ENCODE data around the gene CCNY. TPM values are rescaled to one million over a fixed set of nuclear protein-coding genes. Genes with fewer than 3 reads are reported as not detected.

Gene CCNY
- total and polyA plus RNA-seq, 2 of the 4 experiments (the other 2 are of a cell fraction), result 38.0 to 131 TPM

DNA sequence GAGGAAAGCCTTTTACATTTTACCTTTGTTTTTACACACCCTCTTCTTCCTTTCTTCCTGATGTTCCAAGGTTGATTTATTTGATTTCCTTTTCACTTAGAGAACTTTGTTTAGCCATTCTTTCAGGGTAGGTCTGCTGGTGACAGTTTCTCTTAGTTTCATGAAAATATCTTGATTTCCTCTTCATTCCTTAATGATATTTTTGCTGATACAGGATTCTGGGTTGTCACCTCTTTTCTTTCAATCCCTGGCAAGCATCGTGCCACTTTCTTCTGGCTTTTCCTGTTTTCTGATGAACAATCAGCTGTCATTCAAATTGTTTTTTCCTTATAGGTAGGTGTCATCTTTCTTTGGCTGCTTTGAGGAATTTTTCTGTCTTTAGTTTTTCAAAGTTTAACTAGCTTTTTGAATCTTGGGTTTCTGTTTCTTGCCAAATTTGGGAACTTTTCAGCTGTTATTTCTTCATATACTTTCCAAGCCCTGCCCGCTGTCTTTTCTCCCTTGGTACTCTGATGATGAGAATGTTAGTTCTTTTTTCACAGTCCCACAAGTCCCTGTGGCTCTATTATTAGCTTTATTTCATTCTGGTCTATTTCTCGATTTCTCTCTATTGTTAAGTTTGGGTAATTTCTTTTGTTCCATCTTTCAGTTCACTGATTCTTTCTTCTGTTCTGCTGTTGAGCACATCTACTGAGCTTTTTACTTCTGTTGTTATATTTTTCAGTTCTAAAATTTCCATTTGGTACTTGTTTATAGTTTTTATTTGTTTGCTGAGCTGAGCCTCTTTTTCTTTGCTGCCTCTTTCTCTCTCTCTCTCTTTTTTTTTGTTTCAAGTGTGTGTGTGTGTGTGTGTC is 102.6 kb downstream of the CCNY start:
- H3K18ac ChIP-seq (ENCODE audit: low read depth, low read length), result no peak overlapping the region
- H3K4me2 ChIP-seq (ENCODE audit: low read depth, low read length), result no peak overlapping the region
- H4K8ac ChIP-seq (ENCODE audit: low read depth in 2 of 2, low read length in 2 of 2), result no peak overlapping the region
- no CpG with 5 or more reads among the region's 3 CpGs for WGBS, 2 experiments (ENCODE audit: extremely low coverage in 2 of 2, insufficient read length in 1 of 2)
- in situ Hi-C loops (cut with MboI; ENCODE audit: low sequenced_read_pairs) (no loop called here), dilution Hi-C loops (cut with HindIII; ENCODE audit: low sequenced_read_pairs, unreplicated experiment) (no loop called here), intact Hi-C loops (cut with micrococcal nuclease) (no loop called here)
- no peak overlapping the region for H3K4me3 ChIP-seq (ENCODE audit: insufficient read depth, low read depth, low read length)
- H2AFZ ChIP-seq (replicated peaks; ENCODE audit: low read length, poor library complexity), result no peak overlapping the region
- DNase-seq (no peak), ATAC-seq (ENCODE audit: low read depth) (no peak)
- peaks cover 40% of the 10 kb centered on the region for H4K20me1 ChIP-seq (ENCODE audit: insufficient read depth, low read length)
- H3K27ac ChIP-seq (ENCODE audit: insufficient read depth, low read length), result no peak overlapping the region
- no peak overlapping the region for H3K23ac ChIP-seq (ENCODE audit: low read depth, low read length)
- no peaks in the 10 kb centered on the region for H3K9me1 ChIP-seq (ENCODE audit: insufficient read depth, low read length)
- BruUV-seq (replicated peaks), result no TSS peak
- no peak overlapping the region for H2AK5ac ChIP-seq (ENCODE audit: low read depth, low read length)
- no peak overlapping the region for H3K56ac ChIP-seq (ENCODE audit: extremely low read depth, insufficient read depth, low read length)
- no peak overlapping the region for H2BK20ac ChIP-seq (ENCODE audit: low read depth, low read length)
- H3K79me1 ChIP-seq (ENCODE audit: low read depth in 1 of 2, low read length in 2 of 2), result peaks cover 50 to 77% of the 10 kb centered on the region in 2 experiments
- H2BK15ac ChIP-seq (ENCODE audit: low read depth, low read length), result no peak overlapping the region
- no peaks in the 10 kb centered on the region for H3K27me3 ChIP-seq (ENCODE audit: control insufficient read depth, insufficient read depth, low read length)
- ChIA-PET CTCF (no interaction called here), POLR2A (ENCODE audit: unreplicated experiment) (no interaction called here)
- no peak for TF ChIP-seq MAFK (IDR thresholded peaks at IDR 0.05; ENCODE audit: low read depth, low read length)
- TF ChIP-seq CEBPB (IDR thresholded peaks at IDR 0.05; ENCODE audit: low read depth, low read length), result no peak
- H3K4ac ChIP-seq (ENCODE audit: low read depth, low read length), result no peak overlapping the region
- no peak overlapping the region for H3K9ac ChIP-seq (ENCODE audit: low read depth, low read length)
- H3K9me3 ChIP-seq (ENCODE audit: control insufficient read depth, insufficient read depth, low read length), result peaks cover 9% of the 10 kb centered on the region
- H2BK5ac ChIP-seq (ENCODE audit: low read depth, low read length, poor library complexity, severe bottlenecking), result no peak overlapping the region
- no peak overlapping the region for H2BK120ac ChIP-seq (ENCODE audit: low read depth, low read length)
- no peaks in the 10 kb centered on the region for H3K4me1 ChIP-seq (ENCODE audit: control insufficient read depth, insufficient read depth, low read length)
- H4K5ac ChIP-seq (ENCODE audit: low read depth, low read length), result no peak overlapping the region
- no peak overlapping the region for H2AK9ac ChIP-seq (replicated peaks; ENCODE audit: low read depth, low read length, poor library complexity)
- no peak overlapping the region for H3K14ac ChIP-seq (replicated peaks; ENCODE audit: low read depth, low read length)
- no peaks in the 10 kb centered on the region for H3K36me3 ChIP-seq (ENCODE audit: control insufficient read depth, insufficient read depth, low read length)
- no peak overlapping the region for H4K91ac ChIP-seq (ENCODE audit: insufficient read depth, low read depth, low read length)
